MM.1S (cell line): ENCODE measurements around the gene PARD3.

Source experiments
- EZH2 ChIP-seq: fragments of 300-600 bp; sonication (generic); optimal IDR thresholded peaks from 2 replicates; pipeline ENCODE3; 2017; ENCODE audit warnings: low read depth, mild to moderate bottlenecking, antibody characterized with exemption, low read length, mixed read lengths
- EZH2phosphoT487 ChIP-seq: fragments of 300-600 bp; sonication (generic); IDR thresholded peaks from 2 replicates; pipeline ENCODE4 v1.6.1; 2018; ENCODE audit warnings: antibody characterized with exemption, low read length
- TF ChIP-seq, protein P1 (sequence below): fragments of 300-600 bp; sonication (generic); IDR thresholded peaks from 2 replicates; pipeline ENCODE4 v1.5.1; 2016; ENCODE audit warnings: antibody characterized with exemption, low read length, mixed read lengths

DNA sequence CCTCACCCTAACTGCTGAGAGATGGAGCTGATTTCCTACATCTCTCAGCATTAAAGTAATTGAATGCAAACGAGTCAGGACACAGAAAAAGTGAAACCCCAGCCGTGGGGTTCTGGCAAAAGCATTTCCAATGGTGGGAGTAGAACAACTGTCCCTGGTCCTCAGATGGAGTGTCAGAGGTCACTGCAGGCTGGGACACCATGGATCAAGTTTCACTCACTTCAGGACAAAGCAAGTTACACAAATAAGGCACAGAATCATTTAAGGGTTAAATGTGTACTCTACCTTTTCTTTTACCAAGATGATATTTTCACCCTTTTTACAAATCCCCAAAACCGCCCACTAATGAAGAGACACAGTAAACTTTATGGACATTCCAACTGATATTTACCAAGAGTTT lies 607.8 kb downstream of the PARD3 start:
- TF ChIP-seq, protein P1, sequence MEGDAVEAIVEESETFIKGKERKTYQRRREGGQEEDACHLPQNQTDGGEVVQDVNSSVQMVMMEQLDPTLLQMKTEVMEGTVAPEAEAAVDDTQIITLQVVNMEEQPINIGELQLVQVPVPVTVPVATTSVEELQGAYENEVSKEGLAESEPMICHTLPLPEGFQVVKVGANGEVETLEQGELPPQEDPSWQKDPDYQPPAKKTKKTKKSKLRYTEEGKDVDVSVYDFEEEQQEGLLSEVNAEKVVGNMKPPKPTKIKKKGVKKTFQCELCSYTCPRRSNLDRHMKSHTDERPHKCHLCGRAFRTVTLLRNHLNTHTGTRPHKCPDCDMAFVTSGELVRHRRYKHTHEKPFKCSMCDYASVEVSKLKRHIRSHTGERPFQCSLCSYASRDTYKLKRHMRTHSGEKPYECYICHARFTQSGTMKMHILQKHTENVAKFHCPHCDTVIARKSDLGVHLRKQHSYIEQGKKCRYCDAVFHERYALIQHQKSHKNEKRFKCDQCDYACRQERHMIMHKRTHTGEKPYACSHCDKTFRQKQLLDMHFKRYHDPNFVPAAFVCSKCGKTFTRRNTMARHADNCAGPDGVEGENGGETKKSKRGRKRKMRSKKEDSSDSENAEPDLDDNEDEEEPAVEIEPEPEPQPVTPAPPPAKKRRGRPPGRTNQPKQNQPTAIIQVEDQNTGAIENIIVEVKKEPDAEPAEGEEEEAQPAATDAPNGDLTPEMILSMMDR: no peak
- no peak for TF ChIP-seq EZH2
- TF ChIP-seq EZH2phosphoT487: no peak
